RKO (cell line): Measurements from ENCODE around the gene FNDC4.
"Not testable (repeated sequence)": the region's sequence is repeated elsewhere in the genome, so short reads cannot be mapped to it uniquely, and the experiment has no call there.

Experiments used
- DNase-seq: peaks from one replicate; pipeline ENCODE4 v3.0.0-alpha.2; 2016; ENCODE audit warnings: low spot score

Gene FNDC4, protein sequence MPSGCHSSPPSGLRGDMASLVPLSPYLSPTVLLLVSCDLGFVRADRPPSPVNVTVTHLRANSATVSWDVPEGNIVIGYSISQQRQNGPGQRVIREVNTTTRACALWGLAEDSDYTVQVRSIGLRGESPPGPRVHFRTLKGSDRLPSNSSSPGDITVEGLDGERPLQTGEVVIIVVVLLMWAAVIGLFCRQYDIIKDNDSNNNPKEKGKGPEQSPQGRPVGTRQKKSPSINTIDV

DNA sequence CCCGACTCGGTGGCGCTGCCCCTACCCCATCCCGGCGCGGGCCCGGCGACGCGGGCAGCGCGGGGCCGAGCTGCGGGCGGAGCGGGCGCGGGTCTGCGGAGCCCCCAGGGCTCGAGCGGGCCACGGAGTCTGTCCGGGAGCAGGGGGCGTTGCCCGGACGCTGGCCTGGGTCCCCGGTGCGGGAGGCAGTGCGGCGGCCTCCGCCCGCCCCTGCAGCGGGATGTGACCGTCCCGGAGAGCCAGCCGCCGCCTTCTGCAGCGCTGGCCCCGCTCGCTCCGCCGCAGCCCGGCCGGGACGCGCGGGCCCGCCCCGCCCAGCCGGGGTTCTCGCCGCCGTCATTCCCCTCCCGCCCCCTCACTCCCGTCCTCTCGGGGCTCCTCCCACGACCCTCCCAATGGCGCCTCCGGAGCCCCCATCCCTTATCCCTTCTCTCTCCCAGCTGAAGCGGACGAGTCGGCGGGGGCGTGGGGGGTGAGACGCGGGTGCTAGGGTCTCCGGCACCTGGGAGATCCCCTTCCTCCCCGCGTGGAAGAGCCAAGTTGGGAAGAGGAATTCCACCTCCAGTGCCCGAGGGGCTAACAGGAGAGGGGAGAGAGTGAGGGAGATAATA, at the start of gene FNDC4:
Gene FNDC4 (minus strand): TSS at position 257 of the 611 bp plus-strand sequence. CDS start 521 bp downstream, outside the sequence.
- DNase-seq = no peak

DNA sequence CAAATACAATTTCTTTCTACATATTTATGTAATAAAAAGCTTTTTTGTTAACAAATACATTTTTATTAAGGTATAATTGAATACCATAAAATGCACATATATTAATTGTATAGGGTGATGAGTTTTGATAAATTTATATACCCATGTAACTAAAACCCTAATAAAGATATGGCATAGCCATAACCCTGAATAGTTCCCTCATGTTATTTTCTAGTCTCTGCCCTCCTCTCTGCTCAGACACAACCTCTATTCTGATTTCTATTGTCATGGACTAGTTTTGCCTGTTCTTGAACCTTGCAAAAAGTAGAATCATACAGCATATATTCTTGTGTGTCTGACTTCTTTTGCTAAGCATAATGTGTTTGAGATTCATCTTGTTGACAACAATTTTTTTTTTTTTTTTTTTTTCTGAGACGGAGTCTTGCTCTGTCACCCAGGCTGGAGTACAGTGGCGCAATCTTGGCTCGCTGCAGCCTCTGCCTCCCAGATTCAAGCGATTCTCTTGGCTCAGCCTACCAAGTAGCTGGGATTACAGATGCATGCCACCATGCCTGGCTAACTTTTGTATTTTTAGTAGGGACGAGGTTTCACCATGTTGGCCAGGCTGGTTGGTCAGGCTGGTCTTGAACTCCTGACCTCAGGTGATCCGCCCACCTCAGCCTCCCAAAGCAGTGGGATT, 49.3 kb upstream of the FNDC4 start:
- no peak for DNase-seq

DNA sequence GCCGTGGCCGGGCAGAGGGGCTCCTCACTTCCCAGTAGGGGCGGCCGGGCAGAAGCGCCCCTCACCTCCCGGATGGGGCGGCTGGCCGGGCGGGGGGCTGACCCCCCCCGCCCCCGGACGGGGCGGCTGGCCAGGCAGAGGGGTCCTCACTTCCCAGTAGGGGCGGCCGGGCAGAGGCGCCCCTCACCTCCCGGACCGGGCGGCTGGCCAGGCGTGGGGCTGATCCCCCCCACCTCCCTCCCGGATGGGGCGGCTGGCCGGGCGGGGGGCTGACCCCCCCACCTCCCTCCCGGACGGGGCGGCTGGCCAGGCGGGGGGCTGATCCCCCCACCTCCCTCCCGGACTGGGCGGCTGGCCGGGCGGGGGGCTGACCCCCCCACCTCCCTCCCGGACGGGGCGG, 44.6 kb upstream of the FNDC4 start:
- DNase-seq = not testable (repeated sequence)

DNA sequence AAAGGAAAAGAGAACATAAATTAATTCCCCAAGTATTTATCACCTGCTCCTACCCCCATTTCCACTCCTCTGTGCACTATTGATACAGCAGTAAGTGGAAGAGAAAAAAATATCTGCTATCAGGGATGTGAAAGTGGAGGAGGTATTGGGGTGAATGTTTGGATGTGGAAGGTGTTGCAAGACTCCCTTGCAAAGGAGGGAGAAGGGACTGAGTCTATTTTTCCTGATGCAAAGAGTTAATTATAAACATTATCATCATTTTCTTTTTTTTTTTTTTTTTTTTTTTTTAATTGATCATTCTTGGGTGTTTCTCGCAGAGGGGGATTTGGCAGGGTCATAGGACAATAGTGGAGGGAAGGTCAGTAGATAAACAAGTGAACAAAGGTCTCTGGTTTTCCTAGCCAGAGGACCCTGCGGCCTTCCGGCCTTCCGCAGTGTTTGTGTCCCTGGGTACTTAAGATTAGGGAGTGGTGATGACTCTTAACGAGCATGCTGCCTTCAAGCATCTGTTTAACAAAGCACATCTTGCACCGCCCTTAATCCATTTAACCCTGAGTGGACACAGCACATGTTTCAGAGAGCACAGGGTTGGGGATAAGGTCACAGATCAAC, 43.9 kb upstream of the FNDC4 start:
- not testable (repeated sequence) for DNase-seq

DNA sequence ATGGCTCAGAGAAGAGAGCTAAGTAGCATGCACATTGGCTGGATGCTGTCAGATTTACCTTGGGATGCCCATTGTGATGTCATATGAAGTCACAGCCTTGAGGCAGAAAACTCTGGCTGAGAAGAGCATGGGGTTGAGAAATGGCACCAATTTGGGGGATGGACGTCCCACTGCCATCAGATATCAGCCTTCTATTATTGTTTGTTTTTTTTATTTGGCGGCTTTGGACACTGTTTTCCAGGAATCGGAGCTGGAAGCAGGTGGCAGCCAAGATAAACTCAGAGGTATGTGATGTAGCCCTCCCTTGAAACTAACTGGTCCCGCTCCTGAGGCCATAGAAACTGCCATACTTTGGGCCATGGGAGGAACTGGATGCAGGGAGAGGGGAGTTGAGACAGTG, 42.3 kb upstream of the FNDC4 start:
- no peak for DNase-seq

DNA sequence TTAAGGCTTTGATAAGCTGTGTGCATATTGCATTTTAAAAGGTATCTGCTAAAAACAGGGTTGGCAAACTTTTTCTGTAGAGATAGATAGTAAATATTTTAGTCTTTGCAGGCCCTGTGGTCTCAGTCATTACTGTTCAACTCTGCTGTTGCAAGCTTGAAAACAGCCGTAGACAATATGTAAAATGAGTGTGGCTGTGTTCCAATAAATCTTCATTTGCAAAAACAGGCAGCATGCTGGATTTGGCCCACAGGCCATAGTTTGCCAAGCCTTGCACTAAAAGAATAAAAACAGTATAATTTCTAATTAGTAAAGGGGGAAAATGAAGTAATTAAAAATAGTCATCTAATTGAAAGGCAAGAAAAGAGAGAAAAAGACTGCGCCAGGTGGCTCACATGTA, 37.0 kb upstream of the FNDC4 start:
- no peak for DNase-seq

DNA sequence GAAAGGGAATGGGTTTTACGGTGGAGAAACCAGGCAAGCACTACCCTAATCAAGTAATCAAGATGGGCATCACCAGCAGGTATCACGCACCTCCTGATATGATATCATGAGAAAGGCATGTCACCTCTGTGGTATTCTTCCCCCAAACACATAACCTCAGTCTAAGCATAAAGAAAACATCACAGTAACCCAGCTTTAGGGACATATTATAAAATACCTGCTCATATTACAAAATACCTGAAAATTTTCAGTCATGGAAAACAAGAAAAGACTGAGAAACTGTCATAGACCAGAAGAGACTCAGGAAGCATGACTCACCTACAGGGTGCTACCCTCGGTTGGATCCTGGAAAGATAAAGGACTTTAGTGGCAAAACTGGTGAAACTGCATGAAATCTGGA, 32.2 kb upstream of the FNDC4 start:
- DNase-seq = no peak

DNA sequence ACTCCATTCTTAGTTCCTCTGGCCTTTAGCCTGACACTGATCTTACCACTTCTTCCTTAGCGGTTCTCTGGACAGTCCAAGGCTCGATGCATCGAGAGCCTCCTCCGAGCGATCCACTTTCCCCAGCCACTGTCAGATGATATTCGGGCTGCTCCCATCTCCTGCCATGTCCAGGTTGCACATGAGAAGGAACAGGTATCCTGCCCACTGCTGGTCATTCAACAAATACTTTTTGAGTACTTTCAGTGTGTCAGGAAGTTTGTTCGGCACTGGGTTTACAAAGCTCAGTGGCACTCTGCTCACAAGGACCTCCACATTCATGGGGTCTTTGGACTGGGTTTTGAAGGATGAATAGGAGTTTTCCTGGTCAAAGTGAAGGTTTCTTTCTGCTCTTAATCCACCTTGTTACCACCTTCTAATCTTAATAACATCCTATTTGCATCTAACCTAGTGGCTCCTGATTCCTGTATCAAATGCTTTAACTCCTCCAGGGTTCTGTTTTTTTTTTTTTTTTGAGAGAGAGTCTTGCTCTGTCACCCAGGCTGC, 27.5 kb upstream of the FNDC4 start:
- no peak for DNase-seq

DNA sequence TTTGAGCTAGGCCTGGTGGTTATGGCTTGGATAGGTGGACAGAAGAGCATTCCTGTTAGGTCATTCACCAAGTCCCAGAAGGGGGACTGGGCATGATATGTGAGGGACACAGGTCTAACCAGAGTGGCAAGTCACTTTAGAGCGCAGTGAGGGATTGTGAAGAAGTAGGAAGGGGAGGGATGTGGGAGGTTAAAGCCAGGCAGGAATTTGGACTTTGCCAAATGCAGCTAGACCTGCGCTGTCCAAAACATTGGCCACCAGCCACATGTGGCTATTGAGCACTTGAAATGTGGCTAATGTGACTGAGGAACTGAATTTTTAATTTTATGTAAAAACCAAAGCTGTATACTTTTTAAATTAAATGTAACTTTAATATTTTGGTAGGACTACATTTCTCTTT, 25.3 kb upstream of the FNDC4 start:
- DNase-seq = no peak

DNA sequence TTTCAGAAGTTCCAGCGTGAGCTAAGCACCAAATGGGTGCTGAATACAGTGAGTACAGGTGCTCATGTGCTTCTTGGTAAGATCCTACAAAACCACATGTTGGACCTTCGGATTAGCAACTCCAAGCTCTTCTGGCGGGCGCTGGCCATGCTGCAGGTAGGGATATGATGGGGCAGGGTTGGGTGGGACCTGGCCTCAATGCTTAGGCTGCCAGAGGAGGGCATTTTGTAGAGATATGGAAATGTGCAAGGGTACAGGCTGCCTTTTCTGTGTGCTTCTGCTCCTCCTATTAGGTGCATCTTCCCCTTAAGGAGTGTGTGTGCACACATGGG, 23.7 kb upstream of the FNDC4 start:
- DNase-seq = no peak

DNA sequence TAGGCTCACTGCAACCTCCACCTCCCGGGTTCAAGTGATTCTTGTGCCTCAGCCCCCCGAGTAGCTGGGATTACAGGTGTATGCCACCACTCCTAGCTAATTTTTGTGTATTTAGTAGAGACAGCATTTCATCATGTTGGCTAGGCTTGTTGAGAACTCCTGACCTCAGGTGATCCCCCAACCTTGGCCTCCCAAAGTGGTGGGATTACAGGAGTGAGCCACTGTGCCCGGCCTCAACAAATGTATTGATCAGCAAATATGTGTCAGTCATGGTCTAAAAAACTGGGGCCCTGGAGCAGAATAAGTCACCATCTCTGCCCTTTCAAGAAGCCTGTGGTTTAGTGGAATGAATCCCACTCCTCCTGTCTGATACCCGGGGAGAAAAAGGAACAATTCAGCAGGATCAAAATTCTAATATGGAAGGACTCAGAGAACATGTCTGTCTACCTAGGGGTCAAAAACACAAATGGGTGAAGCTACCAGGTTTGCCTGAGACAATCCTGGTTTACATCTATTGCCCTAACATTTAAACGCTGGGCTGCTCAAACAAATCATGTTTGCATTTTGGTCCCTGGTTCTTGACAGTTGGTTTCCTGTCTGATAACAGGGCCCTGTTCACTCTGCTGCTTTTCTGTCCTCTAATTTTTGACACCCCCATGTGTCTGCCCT, 23.2 kb upstream of the FNDC4 start:
- DNase-seq = no peak

DNA sequence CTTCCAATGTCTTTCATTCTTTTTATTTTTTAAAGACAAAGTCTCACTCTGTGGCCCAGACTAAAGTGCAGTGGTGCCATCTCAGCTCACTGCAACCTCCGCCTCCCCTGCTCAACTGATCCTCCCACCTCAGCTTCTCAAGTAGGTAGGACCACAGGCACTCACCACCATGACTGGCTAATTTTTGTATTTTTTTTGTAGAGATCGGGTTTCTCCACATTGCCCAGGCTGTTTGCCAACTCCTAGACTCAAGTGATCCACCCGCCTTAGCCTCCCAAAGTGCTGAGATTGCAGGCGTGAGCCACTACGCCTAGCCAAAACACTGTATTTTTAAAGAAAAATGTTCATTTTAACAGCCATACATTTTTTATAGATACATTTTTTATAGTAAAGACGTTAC, 14.3 kb upstream of the FNDC4 start:
- DNase-seq = no peak

DNA sequence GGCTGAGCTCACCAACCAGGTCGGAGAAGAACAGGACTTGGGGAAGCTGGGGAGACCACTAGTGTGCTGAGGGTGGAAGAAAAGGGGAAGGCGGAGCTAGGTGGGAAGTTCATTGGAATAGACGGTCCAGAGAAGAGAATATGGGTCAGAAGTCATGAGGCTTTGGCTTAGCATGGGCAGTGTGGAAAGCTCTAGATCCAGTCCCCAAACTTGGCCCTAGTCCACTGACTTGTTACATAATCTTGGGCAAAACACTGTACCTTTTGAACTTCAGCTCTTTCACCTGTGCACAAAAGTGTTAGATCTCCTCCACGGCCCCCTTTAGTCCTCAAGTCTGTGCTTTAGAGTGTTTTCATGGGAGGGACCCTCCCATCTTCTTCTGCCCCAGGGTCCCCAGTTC, 12.3 kb upstream of the FNDC4 start:
- no peak for DNase-seq

DNA sequence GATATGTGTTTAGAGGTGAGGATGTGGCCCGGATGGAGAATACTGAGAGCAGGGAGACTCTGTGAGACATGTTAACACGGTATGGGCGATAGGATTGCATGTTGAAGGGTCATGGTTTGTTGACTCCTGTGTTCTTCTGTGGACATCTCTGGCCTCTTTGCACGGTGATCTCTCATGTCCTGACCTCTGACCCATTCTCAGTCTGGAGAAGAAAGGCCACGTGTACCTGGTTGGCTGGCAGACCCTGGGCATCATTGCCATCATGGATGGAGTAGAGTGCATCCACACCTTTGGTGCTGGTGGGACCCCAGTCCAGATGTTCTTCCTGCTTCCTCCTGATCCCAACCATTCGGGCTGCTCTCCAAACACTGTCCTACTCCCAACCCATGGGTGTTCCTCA, 11.6 kb upstream of the FNDC4 start:
- no peak for DNase-seq

DNA sequence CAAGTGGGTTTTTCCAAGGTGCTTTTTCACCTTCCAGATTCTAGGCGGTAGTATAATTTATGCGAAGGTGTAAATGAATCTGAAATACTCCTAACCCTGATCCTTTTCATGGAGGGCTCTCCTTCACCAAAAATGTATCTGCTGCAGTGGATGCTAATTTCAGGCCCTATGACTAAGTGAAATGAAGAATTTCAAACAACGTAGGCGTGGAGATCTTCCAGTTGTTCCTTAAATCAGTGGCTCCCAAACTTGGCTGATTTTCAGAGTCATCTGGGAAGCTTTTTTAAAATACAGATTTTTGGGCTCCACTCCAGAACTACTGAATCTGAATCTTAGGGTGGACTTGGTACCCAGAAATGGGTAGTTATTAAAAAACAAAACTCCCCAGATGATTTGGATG, 7.1 kb upstream of the FNDC4 start:
- no peak for DNase-seq

DNA sequence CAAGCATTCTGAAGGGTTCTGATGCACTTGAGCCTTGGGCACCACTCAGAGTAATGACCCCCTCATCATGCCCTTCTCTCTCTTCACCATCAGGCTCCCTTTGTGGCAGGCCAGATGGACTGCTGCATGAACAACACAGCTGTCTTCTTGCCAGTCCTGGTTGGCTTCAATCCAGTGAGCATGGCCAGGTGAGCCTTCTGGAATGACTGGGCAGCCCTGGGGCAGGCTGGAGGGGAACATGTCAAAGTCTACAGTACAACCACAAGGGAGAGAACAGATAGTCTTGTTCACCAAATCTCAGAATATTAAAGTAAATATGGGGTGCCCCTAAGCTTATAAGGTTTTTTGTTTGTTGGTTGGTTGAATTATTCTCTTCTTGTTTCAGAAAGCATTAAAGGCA, 6.0 kb upstream of the FNDC4 start:
- DNase-seq = no peak

DNA sequence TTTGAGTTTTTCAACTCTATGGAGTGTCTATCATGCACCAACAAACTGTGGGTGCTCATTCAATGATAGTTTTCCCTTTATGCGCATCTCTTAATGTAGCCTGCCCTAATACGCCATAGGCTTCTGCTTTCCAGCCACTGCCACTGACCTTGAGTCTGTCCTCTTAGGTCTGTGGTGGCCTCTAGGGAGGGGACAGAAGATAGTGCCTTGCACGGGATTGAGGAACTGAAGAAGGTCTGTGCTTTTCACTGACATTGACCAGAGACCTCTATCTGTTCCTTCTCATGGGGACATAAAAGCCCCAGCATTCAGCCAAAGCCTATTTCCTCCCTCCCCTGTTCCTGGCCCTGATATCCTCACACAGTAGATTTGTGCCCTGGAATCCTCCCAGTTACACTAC, 4.0 kb upstream of the FNDC4 start:
- DNase-seq = no peak

DNA sequence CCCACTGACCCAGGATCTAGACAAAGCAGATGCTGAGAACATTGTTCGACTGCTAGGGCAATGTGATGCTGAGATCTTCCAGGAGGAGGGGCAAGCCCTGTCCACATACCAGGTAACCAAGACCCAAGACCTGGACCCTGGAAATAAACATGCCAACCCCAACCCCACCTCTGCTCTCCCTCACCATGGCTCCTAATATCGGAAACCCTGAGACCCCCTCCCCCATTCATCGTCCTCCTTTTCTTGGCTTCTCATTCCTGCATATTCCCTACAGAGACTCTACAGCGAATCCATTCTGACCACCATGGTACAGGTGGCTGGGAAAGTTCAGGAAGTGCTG, 2.3 kb upstream of the FNDC4 start:
- no peak for DNase-seq

DNA sequence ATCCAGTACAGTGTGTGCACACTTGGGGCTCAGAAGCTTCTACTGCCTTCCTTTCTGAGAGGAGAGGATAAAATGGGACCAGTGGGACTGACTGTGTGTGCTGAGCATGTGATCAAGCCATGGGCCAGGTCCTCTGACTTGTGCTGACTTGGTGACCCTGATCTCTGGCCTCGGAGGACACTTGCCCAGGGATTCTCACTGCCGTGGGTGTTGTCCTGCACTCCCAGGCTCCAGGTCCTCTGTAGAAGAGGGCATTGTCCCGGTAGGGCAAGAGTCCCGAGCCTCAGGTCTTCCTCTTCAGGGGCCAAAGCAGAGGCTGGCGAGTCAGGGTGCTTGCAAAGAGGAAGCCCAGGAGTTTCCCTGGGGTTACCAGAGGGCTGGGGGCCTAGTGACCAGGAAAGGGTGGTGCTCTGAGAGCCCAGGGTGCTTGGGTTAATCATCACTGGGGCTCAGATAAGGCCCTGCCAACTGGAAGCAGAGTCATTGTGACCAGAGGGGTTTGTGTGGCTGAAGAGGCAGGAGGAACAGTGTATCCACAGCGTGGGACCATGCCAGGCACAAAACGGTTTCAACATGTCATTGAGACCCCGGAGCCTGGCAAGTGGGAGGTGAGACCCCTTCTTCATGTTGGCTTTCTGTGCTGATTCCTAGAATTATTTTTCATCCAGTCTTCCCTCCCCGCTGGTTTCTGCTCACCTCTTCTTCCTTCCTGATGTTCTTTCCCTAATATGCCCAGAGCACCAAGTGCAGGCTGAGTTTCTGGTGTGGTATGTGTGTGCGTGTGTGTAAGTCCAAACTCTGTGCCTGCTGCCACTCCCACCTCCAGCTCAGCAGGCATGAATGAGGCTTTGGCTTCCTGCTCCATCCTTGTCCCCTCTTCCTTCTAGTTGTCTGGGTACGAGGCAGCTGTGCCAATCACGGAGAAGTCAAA, 1.6 kb upstream of the FNDC4 start, which contains the start of gene GCKR:
Gene GCKR (plus strand): TSS at position 483 of the 931 bp plus-strand sequence. CDS start 66 bp downstream, at position 549.
- no peak for DNase-seq

DNA sequence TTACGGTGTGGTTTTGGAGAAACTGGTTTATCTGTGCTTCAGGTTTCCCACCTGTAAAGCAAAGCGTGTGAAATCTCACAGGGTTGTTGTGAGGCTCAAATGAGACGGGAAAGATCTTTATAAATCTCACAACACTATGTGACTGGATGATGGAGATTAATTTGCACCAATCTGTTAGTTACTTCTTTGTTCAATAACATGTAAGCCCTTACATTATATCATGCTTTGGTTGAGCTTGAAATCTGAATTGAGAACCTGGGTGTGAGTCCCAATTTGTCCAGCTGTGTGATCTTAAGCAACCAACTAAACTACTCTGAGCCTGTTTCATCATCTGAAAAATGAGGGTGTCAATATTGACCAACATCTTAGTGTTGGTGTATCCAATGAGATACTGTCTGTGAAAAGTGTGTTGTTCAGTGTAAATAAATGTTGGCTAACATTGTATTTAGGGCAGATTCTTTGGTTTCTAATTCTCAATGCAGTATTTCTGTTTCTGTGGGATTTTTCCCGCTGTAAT, 898 bp upstream of the FNDC4 start:
- DNase-seq = no peak

DNA sequence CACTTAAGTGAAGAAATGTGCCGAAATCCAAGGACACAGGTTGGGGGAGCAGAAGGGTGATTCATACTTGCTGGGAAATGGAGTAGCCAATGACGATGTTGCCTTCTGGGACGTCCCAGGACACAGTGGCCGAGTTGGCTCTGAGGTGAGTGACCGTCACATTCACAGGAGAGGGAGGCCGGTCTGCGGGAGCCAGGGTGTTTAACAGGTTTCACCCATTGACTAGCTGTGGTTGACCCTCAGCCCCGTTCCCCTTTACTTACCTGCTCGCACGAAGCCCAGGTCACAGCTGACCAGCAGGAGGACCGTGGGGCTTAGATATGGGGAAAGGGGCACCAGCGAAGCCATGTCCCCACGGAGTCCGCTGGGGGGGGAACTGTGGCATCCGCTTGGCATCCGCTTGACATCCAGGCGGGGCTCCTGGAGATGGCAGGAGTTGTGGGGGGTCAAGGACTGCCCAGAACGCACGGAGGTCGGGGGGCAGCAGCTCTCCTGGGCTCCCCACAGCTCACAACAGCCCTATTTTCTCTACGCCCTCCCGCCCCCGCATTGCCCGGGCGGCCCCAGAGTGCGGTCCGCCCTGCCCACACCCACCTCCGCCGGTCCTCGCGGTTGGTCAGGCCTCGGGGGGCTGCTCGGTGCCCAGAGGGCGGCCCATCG, 586 bp downstream of the FNDC4 start:
- peak; percentile 57 for DNase-seq
